Activated CD4-positive, CD25-positive, alpha-beta regulatory T cell (primary cell): ENCODE data around the gene CD52.
A peak's percentile ranks its signal among the peaks of the same experiment; 100 is the strongest.

Experiments used
- DNase-seq, 4 experiments: peaks; one replicate each; lab custom pipeline; 2025; lab: John Stamatoyannopoulos, UW

CD52 gene

DNA sequence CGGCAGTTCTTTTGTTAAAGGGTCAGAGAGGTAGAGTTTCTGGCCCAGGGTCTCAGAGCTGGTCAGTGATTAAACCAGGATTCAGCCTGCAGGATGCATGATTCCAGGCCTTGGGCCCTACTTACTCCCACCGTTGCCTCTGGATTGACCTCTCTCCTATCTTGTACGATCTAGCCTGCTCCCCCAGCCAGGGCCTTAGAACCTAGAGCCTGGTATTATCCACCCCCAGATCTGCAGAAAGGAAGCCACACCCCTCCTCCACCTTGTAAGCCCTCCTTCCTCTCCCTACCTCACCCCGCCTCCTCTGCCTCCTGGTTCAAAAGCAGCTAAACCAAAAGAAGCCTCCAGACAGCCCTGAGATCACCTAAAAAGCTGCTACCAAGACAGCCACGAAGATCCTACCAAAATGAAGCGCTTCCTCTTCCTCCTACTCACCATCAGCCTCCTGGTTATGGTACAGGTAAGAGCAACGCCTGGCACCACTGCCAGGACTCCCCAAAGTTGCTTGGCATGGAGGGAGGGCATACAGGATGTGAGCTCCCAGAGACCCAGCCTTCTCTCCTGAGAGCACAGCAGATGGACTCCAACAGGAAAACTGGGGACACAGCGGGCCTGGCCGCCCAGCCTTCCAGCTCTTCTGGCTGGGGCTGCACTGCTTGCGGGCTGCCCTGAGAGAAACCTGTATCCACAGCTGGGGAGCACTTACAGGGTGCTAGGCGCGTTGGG is at the start of gene CD52:
TSS of gene CD52 (plus strand) at position 347 of the 726 bp plus-strand sequence. CDS start at position 407, 60 bp downstream.
- DNase-seq = peak in 3 of 4 experiments; percentile 20 to 57 (median 43)

GRCh38 chr1:26268290-26269197 is 49.2 kb upstream of the CD52 start:
- DNase-seq = no peak

GRCh38 chr1:26269198-26269550 is 48.6 kb upstream of the CD52 start:
- DNase-seq = no peak

DNA sequence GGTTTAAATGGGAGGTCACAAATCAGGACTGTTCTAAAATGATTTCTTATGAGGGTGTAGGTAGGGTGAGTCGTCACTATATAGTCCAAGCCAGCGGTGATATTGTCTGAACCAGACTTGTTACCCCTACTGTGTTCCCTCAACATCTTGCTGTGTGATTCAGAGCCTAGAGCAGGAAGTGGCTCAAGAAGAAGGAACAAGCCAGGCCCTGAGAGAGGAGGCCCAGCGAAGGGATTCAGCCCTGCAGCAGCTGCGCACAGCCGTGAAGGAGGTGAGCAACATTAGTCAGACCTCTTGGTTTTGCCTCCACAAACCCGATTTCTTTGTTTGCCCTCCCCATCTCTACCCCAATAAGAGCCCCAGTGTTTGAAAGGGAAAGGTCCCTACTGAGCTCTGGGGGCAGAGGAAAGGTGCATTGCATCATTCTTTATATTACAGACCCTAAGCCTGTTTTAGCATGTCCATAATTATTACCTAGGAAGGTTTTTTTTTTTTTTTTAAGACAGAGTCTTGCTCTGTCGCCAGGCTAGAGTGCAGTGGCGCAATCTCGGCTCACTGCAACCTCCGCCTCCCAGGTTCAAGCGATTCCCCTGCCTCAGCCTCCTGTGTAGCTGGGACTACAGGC is 42.8 kb upstream of the CD52 start:
- no peak for DNase-seq

DNA sequence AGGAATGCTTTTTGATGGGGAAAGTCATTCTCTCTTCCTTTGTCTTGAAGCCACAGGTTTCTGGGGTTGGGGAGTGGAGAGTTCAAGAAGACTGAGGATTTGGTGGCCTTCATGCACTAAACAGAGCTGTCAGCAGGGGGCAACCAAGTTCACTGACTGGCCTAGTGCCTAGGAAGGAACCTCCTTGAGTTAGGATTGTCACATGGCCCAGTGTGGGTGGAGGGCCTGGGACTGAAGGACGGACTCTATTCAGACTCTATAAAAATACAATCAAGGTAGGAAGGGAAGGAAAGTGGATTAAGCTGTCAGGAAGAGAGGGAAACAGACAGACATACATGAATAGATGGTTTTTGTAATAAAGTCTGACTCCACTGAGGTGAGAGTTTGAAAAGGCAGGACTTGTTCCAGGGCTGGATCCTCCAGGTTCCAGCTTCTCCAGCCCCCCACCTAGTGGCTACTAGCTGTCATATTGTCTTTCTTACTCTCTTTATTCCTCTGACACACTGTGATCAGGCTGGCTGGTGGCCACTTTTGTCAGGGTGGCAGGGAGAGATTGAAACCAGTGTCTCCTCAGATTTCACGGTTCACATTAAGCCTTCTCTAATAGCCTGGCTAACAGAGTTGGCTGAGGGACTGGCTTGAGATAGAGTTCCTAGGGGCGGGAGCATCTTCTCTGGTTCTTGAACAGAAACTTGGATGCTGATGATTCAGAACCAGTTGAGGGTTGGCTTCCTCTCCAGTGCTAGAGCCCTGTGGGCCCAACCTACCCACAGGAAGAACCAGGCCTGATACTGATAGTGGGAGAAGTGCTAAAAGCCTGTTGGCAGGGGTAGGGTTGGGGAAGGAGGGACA is 42.0 kb upstream of the CD52 start:
- DNase-seq = peak; percentile 38 to 59 (median 54)

DNA sequence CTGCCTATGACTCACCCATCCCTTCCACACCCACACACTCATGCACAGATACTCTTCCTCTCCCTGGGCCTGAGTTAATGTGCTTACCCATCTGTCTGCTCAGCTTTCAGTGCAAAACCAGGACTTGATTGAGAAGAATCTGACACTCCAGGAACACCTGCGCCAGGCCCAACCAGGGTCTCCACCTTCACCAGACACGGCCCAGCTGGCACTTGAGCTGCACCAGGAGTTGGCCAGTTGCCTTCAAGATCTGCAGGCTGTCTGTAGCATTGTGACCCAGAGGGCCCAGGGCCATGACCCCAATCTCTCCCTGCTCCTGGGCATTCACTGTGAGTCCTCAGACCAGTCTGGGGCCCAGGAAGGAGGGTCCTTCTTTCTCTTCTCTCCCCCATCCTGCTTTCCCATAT is 41.3 kb upstream of the CD52 start:
- peak in 1 of 4 experiments; percentile 23 for DNase-seq

GRCh38 chr1:26277261-26277661 is 40.5 kb upstream of the CD52 start:
- DNase-seq = no peak

DNA sequence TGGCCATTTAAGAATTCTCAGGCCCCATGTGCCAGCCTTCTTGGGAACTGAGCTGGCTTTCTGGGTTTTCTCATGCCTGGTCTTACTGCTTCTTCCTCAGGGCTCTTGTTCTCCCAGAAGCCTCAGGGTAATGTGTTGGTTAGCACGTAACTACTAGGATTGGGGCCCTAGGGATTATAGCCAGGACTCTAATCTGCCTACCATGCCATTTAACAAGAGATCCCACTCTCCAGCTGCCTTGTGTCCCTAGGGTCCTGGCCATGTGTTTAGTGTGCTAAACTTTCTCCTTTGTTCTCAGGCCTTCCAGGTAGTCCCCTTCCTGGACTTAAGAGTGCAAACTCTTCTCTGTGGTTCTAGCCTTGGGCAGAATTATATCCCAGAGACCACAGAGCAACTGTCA is 40.0 kb upstream of the CD52 start:
- DNase-seq = no peak

GRCh38 chr1:26278303-26278702 is 39.5 kb upstream of the CD52 start:
- no peak for DNase-seq

DNA sequence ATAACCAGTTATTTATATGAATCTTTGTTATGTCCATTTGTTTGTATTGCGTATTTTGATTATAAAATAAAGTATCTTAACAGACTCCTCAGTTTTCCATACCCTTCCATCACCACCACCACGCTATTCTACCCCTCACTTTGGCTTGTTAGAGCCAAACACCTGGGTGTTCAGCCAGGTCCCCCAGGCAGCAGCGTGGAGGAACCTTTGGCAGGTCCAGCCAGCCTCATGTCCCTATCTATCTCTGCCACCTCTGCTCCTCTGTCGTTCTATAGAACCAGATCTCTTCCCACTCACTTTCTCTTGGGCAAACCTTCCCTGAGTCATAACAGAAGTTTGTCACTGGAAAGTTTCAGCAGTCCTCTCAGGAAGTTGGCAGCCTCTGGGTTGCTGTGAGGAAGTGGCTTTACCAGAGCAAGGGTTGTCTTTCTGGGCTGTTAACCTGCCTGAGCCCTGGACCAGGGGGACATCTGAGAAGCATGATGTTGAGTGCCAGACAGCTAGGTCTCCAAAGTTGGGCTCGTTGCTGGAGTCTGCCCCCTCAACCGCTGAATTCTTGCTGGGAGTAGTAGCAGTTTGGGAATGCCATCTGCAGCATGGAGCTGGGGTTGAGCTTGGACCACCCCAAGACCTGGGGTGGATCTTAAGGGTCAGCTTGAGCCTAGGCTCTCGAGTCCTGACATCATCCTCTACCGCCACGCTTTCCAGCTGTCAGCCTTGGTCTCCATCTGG is 38.9 kb upstream of the CD52 start:
- no peak for DNase-seq

DNA sequence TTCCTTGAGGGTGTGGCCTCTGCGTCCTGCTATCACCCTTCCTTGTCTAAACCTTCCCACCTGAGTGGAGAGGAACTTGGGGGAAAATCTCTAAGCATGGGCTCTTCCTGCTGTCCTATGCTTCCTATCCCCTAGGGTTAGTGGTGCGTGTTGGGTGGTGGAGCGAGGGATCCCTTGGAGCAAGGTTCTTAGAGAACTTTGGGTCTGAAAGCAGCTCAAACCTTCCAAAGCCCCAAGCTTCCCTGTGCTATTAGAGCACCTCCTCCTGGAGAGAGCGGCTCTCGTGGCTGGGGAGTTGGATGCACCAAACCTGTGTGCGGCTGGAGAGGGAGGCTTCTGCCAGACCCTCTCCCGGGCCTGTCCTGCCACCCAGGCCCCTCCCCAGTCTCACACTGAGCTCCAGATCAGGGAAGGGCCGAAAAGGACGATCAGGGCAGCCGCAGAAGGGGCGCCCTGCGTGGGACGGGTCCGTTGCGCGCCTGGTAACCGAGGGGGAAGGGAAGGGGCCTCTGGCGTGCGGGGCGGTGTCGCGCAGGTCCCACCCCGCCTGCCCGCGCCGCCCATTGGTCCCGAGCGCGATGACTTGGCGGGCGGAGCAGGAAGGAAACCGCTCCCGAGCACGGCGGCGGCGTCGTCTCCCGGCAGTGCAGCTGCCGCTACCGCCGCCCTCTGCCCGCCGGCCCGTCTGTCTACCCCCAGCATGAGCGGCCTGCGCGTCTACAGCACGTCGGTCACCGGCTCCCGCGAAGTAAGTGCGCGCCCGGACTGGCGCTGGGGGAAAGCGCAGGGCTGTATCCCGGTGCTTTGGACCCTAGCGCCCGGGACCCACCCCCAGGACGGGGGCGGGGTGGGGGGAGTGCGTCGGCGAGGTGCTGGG is 38.1 kb upstream of the CD52 start, which contains the start of gene SH3BGRL3:
TSS of gene SH3BGRL3 (plus strand) at position 631 of the 877 bp plus-strand sequence. CDS start at position 701, 70 bp downstream.
- DNase-seq = peak; percentile 59 to 79 (median 68)

DNA sequence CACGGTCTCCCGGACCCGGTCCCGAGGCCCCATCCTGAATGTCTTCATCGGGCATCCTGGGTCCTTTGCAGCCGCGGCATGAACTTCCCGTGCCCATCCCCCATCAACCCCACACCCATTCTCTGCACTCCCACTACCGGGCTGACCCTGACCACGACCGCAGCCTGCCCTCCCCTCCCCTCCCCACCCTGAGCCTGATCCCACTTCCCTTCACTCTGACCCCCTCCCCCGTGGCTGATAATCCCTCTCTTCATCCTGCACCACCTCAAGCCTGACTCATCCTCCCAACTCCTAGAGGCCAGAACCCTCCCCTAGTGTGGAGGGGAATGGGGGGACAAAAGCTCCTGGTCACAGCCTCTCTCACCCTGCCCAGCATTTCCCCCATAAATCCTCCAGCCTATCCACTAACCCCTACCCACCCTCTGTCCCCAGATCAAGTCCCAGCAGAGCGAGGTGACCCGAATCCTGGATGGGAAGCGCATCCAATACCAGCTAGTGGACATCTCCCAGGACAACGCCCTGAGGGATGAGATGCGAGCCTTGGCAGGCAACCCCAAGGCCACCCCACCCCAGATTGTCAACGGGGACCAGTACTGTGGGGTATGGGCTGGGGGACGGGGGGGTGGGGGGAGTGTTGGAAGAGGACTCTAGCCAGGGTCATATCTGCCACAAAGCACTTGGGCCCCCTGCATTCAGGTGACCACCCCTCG is 37.3 kb upstream of the CD52 start:
- no peak for DNase-seq

DNA sequence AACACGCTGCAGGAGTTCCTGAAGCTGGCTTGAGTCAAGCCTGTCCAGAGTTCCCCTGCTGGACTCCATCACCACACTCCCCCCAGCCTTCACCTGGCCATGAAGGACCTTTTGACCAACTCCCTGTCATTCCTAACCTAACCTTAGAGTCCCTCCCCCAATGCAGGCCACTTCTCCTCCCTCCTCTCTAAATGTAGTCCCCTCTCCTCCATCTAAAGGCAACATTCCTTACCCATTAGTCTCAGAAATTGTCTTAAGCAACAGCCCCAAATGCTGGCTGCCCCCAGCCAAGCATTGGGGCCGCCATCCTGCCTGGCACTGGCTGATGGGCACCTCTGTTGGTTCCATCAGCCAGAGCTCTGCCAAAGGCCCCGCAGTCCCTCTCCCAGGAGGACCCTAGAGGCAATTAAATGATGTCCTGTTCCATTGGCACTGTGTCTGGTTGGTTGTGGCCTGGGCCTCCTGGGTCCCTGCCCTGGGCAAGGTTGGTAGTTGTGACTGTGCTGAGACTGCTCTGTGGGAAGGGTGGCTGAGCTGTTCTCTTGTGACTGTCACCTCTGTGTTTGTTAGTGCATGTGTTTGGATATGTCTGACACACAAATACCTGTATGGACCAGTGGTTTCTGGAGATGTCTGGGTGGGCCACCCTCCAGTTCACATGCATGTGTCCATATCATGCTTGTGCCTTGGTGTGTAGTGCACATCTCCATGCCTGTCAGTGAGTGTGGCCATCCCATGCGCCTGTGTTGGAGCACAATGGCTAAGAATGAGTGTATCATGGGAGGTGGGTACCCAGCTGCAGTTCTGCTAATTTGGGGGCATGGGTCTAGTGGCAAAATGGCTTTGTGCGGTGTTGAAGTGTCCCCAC is 36.4 kb upstream of the CD52 start:
- no peak for DNase-seq

DNA sequence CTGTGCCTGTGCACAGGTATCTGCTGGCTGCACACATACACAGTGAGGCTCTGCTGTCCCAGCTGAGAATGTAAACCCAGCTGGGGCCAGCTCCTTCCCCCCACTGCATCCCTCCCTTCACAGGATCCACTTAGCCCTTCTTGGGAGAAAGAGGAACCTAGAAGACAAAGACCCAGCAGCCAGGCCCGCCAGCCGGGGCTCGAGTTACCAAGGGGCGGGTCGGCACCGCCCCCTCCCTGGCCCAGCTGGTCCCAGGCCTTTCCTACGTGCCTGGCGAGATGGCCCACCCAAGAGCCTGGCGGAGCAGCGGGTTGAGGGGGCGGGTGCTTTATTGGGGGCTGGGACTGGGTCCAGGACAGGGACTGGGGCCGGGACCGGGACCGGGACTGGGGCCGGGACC is 35.8 kb upstream of the CD52 start:
- DNase-seq = no peak

- DNase-seq = no peak
These were observed 35.3 kb upstream of the CD52 start for GRCh38 chr1:26282401-26282918.

DNA sequence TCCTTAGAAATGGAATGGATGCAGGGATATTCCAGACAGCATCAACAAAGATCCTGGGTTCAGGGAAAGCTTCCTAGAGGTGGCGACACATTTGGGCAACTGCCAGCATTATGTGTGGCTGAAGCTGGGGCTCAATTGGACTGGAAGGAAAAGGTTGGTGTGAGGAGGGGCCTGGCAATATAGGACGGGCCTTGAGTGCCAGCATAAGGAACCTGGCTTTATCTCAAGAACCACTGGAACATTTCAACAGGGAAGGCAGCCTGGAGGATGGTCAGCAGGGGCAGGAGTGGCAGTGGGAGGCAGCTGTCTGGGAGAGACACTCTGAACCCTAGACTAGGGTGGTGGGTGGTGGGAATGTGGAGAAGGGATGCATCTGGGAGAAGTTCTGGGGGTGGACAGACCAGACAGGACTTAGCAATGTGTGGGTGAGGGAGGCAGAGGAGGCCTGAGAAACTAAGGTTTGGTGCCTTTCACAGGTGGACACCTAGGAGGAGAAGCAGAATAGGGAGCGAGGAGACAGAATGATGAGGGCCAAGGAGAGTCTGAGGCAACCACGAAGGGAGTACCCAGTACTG is 34.4 kb upstream of the CD52 start:
- no peak for DNase-seq

GRCh38 chr1:26283871-26284596 is 33.7 kb upstream of the CD52 start:
- DNase-seq = no peak
